Activated CD8-positive, alpha-beta memory T cell treated with anti-CD3 and anti-CD28 coated beads for 1 hour (primary cell): Measurements from ENCODE around the gene CTNND2.

Experiments used
- DNase-seq, 2 donors: peaks; one replicate each; pipeline ENCODE4 v3.0.0-alpha.2; 2020; ENCODE audit warnings: low read depth in 1 of 2; ENCODE audit errors: extremely low read depth in 1 of 2

Gene CTNND2

GRCh38 chr5:11904265-11904906 lies at the start of gene CTNND2:
Gene CTNND2, minus strand, starts transcription at chr5:11904446. Its CDS starts 593 bp downstream, at chr5:11903853.
- no peak for DNase-seq

GRCh38 chr5:11946317-11946716 lies 42.1 kb upstream of the CTNND2 start:
- DNase-seq: no peak

DNA sequence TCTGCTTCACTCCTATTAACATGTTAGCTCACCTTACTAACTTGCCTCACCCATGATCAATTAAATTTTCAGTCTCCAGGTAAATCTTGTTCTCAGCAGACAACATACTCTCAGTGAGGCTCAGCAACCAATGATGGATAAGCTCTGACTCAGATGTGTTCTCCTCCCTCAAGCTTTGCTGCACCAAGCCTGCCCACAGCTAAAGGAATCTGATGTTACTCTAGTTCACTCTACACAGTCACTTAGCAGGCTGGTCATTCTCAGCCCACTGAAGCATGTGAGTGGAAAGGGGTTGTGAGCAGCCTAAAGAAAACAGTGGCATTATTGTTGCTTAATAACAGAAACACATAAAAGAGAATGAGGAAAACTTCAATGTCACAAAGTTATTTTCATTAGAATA lies 37.3 kb upstream of the CTNND2 start:
- no peak for DNase-seq

- DNase-seq: no peak
These were observed 27.4 kb upstream of the CTNND2 start for GRCh38 chr5:11931638-11932037.

DNA sequence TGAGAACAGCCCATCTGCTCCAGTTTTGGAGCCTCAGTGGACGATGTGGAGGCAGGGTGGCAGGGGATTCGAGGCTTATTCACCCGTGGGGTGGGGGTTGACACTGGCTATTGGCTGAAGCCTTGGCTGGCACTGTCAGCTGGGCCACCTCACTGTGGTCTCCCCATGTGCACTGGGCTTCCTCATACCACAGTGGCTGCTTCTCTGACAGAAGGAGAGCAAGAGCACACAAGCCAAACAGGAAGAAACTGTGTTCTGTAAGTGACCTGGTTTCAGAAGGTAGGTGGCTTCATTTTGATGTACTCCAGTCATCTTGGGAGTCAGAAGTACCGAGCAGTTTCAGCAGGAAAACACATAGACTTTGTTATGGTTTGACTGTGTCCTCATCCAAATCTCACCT lies 24.7 kb upstream of the CTNND2 start:
- no peak for DNase-seq

DNA sequence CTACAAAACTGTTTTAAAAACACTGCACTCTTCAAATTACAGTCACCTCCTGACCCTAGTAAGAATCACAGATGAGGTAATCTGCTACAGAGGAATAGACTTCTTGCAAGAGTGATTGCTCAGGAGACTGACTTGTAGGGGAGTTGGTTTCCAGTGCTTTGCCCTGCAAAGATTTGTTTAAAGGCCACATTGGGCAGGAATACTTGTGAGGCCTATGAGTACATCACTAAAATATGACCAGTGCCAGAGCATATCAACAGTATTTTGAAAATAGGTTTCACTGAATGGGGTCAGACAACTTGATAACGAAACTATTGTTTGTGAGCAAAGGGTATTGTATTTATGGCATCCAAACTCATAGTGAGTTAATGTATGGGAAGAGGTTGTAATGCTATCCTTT lies 21.5 kb upstream of the CTNND2 start:
- no peak for DNase-seq

DNA sequence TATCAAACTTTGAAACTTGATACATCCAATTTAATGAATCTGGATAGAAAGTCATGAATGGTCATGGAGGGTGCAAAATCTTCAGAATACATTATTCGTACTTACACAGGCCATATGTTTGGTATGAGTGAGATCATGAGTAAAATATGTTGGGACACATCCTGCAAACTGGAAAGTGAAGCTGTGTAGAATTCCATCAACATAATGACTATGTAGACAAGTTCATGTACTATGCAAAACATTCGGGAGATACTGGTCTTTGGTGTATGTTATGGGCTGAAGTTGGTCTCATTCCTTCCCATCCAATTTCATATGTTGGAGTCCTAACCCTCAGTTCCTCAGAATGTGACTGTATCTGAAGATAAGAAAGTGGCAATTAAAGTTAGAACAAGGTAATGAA lies 18.1 kb upstream of the CTNND2 start:
- no peak for DNase-seq

GRCh38 chr5:11918463-11919045 lies 14.3 kb upstream of the CTNND2 start:
- DNase-seq: no peak

DNA sequence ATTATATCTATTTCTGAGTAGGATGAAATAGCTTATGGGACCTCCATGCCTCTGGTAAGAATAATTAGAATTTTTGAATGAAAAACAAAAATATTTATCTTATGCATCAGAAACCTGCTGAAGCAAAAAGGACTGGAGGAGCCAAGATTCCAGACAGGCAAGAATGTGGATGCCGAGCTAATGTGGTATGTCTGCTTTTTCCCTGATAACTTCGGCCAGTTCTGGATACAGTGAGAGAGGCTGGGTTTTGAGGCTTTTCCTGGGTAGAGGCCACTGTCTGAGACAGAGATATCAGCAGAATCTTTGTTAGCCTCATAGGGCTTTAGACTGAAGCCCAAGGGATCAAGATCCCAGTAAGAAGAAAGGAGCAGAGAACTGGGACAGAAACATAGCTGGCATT lies 5.2 kb upstream of the CTNND2 start:
- no peak for DNase-seq

DNA sequence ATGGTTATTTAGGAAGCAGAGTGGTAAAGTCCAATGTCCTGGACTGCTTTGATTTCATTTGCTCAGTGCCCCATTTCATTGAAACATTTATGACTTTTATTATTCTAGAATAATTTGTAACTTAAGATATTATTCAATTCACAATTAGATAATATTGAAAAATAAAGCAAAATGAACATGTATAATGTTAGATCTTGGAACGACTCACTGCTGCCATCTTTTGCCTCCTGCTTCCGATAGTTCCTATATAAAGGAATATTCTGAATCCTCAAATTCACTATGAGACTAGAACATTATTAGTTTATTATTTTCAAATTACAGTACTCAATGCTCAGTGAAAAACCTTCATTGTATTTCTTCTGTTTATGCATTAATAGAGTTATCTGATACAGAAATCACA lies 2.3 kb upstream of the CTNND2 start:
- DNase-seq: no peak

GRCh38 chr5:11905206-11905605 lies 960 bp upstream of the CTNND2 start:
- no peak for DNase-seq

DNA sequence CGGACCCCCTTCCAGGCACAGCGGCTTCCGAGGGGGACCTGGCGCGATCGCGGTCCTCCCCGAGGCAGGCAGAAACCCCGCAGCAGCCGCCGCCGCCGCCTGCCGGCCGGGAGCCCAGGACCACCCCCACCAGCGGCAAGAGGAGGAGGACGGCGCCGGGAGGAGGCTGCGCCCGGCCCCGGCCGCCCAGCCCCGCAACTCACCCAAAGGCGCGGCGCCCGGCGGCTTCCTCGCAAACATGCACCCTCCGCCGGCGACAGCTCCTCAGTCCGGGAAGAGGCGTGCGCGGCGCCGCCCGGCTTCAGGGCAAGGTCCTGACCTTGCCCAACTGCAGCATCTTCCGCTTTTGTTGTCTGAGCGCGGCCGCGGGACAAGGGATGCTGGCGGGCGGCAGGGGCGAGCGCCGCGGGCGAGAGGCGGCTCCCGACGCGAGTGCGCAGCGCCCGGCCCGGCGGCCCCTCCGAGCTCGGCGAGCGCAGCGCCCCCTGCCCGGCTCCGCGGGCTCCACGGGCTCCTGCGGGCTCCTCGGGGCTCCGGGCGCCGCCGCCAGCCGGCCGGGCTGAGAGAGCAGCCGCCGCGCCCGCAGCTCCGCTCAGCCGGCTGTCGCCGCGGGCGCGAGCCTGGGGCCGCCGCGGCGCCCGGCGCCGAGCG lies 507 bp downstream of the CTNND2 start:
- DNase-seq: no peak

- no peak for DNase-seq
These were observed 1.1 kb downstream of the CTNND2 start for GRCh38 chr5:11903121-11903613.

DNA sequence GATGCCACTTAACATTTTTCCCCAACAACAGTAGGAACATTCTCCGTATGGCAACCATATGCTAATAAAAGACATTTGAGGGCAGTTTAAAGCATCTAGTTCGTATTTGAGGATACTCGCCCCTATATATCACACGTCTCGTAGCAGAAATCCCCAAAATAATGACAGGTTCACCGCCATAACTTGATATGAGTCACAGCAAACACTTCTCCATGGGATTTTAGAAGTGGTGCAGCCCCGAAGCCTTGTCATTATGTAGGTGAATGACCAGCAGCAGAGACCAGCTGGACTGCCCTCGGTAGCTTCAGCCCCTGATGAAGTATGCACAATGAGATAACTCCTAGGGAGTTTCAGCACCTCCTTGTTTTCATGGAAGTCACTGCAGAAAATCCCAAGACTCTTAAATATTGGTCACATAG lies 2.0 kb downstream of the CTNND2 start:
- no peak for DNase-seq

DNA sequence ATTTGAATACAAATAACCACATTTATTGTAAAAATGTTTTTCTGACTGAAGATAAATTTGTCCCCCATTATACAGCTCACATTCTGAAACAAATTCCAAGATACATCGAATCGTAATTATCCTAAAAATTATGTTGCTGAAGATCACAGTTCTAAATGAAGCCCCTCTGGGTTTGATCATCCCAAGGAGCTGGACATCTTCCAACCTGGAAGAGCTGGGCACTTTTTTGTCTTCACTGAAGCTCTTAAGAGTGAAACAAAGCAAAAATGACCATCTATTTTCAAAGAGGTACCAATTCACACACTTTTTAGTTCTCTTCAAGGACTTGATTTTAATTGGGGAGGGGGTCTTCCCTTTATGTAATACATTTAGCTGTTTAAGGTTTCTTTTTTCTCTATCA lies 5.5 kb downstream of the CTNND2 start:
- no peak for DNase-seq

DNA sequence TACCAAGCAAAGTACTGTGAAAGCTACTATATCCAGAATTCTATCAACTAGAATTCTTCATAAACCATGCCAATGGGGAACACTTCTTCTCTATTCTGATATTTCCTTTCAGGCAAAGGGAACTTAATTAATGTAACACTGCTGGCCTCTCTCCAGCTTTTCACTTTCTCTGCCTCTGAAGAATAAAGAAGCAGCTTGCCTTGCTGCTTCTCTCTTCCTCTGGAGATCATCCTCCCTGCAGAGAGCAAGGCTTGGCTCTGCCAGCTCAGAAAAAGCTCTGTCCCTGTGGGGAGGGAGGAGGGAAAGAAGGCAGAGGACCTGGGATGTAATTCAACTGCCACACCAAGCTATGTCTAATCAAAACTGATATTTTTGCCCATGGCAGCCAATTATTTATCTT lies 6.5 kb downstream of the CTNND2 start:
- DNase-seq: no peak

- no peak for DNase-seq
These were observed 9.3 kb downstream of the CTNND2 start for GRCh38 chr5:11894992-11895391.

- no peak for DNase-seq
These were observed 11.4 kb downstream of the CTNND2 start for GRCh38 chr5:11892832-11893231.

GRCh38 chr5:11890777-11891176 lies 13.5 kb downstream of the CTNND2 start:
- no peak for DNase-seq

- no peak for DNase-seq
These were observed 16.0 kb downstream of the CTNND2 start for GRCh38 chr5:11888221-11888620.

DNA sequence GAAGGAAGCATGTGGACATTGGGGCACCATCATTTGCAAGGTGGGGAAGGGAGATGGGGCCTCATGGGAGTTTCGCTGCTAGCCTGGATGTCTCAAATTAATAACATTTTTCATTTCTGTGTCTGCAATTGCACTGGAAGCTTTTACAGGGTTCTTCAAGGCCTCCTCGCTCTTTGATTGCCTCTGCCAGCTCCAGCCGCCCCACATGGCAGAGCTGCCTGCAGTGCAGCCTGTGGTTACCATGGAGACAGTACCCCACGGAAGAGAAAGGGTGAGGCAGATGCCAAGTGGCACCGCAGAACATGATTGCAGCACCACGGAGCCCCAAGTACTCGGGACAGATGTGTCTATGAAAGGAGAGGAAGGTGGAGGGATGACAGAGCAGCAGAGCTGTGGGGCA lies 25.4 kb downstream of the CTNND2 start:
- no peak for DNase-seq

DNA sequence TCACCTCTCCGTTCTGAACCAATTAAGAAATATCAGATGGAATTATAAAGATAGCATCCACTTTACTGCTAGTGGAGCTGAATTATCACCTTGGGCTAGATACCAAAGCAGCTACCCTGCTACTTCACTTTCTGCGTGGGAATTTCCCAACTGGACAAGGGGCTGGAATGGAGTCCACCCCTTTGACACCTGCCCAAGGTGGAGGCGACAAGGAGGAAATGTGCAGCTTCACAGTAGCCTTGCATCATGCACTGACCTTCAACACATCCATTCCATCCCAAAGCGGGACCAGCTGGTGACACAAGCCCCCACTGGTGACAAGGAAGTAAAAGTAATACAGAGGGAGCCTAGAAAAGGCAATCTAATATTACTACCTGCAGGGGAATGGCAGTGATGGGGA lies 30.7 kb downstream of the CTNND2 start:
- DNase-seq: no peak
